ENCODE results near the gene SYCE1L. TPM values are rescaled to one million over a fixed set of nuclear protein-coding genes. Genes with fewer than 3 reads are reported as not detected.
"Not testable (repeated sequence)": the region's sequence is repeated elsewhere in the genome, so short reads cannot be mapped to it uniquely, and the experiment has no call there.

Gene SYCE1L
- total RNA-seq, 1 experiment from 2014 or later, result 0.52 TPM

DNA sequence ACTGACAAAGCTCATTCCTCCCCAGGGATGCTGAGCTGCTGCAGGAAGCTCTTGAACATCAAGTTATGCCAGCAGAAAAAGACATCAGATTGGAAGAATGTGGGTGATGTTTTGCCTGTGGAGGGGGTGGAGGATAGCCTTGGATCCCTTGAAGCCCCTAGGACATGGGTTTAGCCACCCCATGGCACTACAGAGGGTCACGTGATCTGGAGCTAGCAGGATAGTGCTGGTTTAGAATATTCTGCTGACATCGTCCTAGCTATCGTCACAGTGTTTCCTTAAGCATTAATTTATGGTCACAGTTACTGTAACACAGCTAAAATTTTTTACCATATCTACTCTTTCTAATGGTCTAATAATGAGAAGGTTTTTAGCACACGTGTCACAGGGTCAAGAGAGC lies 28.4 kb upstream of the SYCE1L start:
- H3K27me3 ChIP-seq (ENCODE audit: low read length), result no peaks in the 10 kb centered on the region
- H3K4me1 ChIP-seq (ENCODE audit: low read length), result no peaks in the 10 kb centered on the region
- no peak overlapping the region for H3K27ac ChIP-seq (ENCODE audit: low read length)
- H3K79me2 ChIP-seq (ENCODE audit: low read length), result no peaks in the 10 kb centered on the region
- no peaks in the 10 kb centered on the region for H3K9me3 ChIP-seq (ENCODE audit: low read length)
- no peak overlapping the region for H3K4me3 ChIP-seq (ENCODE audit: low read length)
- no peak overlapping the region for H3K9ac ChIP-seq (ENCODE audit: low read length)
- no peak for DNase-seq
- H3K36me3 ChIP-seq (ENCODE audit: insufficient read depth, low read length), result no peaks in the 10 kb centered on the region
- H2AFZ ChIP-seq (ENCODE audit: low read length), result no peak overlapping the region
- no peaks in the 10 kb centered on the region for H3K9me2 ChIP-seq (replicated peaks; ENCODE audit: insufficient read depth, low read length)
- no peaks in the 10 kb centered on the region for H4K20me1 ChIP-seq (ENCODE audit: insufficient read depth, low read depth, low read length)
- H3K4me2 ChIP-seq (ENCODE audit: low read depth, low read length, poor library complexity, severe bottlenecking), result no peak overlapping the region

- Histone ChIP-seq H2AFZ (ENCODE audit: low read length) (no peak overlapping the region), H3K27ac (ENCODE audit: low read length) (no peak overlapping the region), H3K9me3 (ENCODE audit: low read length) (no peaks in the 10 kb centered on the region), H3K36me3 (ENCODE audit: insufficient read depth, low read length) (no peaks in the 10 kb centered on the region), H3K4me2 (ENCODE audit: low read depth, low read length, poor library complexity, severe bottlenecking) (no peak overlapping the region), H3K9me2 (replicated peaks; ENCODE audit: insufficient read depth, low read length) (no peaks in the 10 kb centered on the region), H4K20me1 (ENCODE audit: insufficient read depth, low read depth, low read length) (no peaks in the 10 kb centered on the region), H3K4me1 (ENCODE audit: low read length) (no peaks in the 10 kb centered on the region), H3K79me2 (ENCODE audit: low read length) (no peaks in the 10 kb centered on the region), H3K27me3 (ENCODE audit: low read length) (no peaks in the 10 kb centered on the region), H3K9ac (ENCODE audit: low read length) (no peak overlapping the region), H3K4me3 (ENCODE audit: low read length) (no peak overlapping the region)
- DNase-seq, result peak; percentile 86
These were observed 27.2 kb upstream of the SYCE1L start for GRCh38 chr16:77171745-77172635.

GRCh38 chr16:77172951-77173350 lies 26.3 kb upstream of the SYCE1L start:
- Histone ChIP-seq H3K9me2 (replicated peaks; ENCODE audit: insufficient read depth, low read length) (no peaks in the 10 kb centered on the region), H3K9ac (ENCODE audit: low read length) (no peak overlapping the region), H3K9me3 (ENCODE audit: low read length) (no peaks in the 10 kb centered on the region), H3K4me3 (ENCODE audit: low read length) (no peak overlapping the region), H3K27ac (ENCODE audit: low read length) (no peak overlapping the region), H4K20me1 (ENCODE audit: insufficient read depth, low read depth, low read length) (no peaks in the 10 kb centered on the region), H3K79me2 (ENCODE audit: low read length) (no peaks in the 10 kb centered on the region), H3K4me2 (ENCODE audit: low read depth, low read length, poor library complexity, severe bottlenecking) (no peak overlapping the region), H3K4me1 (ENCODE audit: low read length) (no peaks in the 10 kb centered on the region), H3K27me3 (ENCODE audit: low read length) (no peaks in the 10 kb centered on the region), H3K36me3 (ENCODE audit: insufficient read depth, low read length) (no peaks in the 10 kb centered on the region), H2AFZ (ENCODE audit: low read length) (no peak overlapping the region)
- DNase-seq, result no peak

DNA sequence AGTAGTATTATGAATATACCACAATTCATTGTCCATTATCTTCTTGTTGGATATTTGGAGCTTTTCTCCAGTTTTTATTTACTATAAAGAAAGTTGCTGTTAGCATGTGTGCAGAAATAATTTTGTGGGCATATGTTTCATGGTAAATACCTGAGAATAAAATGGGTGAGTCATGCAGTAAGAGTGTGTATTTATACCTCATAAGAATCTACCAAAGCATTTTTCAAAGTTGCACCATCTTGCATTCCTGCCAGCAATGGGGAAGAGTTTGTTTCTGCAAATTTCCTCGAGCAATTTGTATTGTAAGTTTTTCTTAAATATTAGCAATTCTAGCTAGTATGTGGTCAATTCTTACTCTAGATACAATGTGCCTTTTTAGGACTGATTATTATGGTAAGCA lies 16.1 kb upstream of the SYCE1L start:
- DNase-seq, result no peak
- peaks cover 2% of the 10 kb centered on the region; the same call in 1 of the 2 replicates for H3K27me3 ChIP-seq (ENCODE audit: low read length)
- no peak overlapping the region for H2AFZ ChIP-seq (ENCODE audit: low read length)

GRCh38 chr16:77186298-77186697 lies 12.9 kb upstream of the SYCE1L start:
- H3K79me2 ChIP-seq (ENCODE audit: low read length); H3K4me3 ChIP-seq (ENCODE audit: low read length); H3K9ac ChIP-seq (ENCODE audit: low read length); H3K4me1 ChIP-seq (ENCODE audit: low read length); H3K4me2 ChIP-seq (ENCODE audit: low read depth, low read length, poor library complexity, severe bottlenecking); H3K27me3 ChIP-seq (ENCODE audit: low read length); H3K9me2 ChIP-seq (replicated peaks; ENCODE audit: insufficient read depth, low read length); H3K36me3 ChIP-seq (ENCODE audit: insufficient read depth, low read length); H3K27ac ChIP-seq (ENCODE audit: low read length); H4K20me1 ChIP-seq (ENCODE audit: insufficient read depth, low read depth, low read length); H3K9me3 ChIP-seq (ENCODE audit: low read length); DNase-seq; H2AFZ ChIP-seq (ENCODE audit: low read length): not testable (repeated sequence)

More for the DNA sequence above, 16.1 kb upstream of the SYCE1L start:
- Histone ChIP-seq H4K20me1 (ENCODE audit: insufficient read depth, low read depth, low read length) (no peaks in the 10 kb centered on the region), H3K36me3 (ENCODE audit: insufficient read depth, low read length) (no peaks in the 10 kb centered on the region), H3K27ac (ENCODE audit: low read length) (no peak overlapping the region), H3K4me3 (ENCODE audit: low read length) (no peak overlapping the region), H3K4me1 (ENCODE audit: low read length) (no peaks in the 10 kb centered on the region), H3K9me3 (ENCODE audit: low read length) (no peaks in the 10 kb centered on the region), H3K79me2 (ENCODE audit: low read length) (no peaks in the 10 kb centered on the region), H3K9ac (ENCODE audit: low read length) (no peak overlapping the region), H3K4me2 (ENCODE audit: low read depth, low read length, poor library complexity, severe bottlenecking) (no peak overlapping the region), H3K9me2 (replicated peaks; ENCODE audit: insufficient read depth, low read length) (no peaks in the 10 kb centered on the region)

DNA sequence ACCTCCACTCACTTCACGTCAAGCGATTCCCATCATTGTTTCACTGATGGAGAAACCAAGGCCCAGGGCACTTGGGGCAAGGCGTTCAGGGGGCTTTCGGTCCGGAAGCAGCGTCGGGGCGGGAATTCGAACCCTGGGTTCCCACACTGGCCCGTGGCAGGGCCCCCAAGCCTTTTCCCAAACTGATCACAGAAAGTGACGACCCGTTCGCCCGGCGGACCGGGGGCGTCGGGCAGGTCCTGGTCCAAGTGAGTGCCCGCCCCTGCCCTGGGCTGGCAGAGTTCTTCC lies 9.1 kb upstream of the SYCE1L start:
- Histone ChIP-seq H3K27me3 (ENCODE audit: low read length) (no peaks in the 10 kb centered on the region), H4K20me1 (ENCODE audit: insufficient read depth, low read depth, low read length) (0 out of 2 replicates have a peak, but pooled peaks cover 6% of the 10 kb centered on the region), H3K9ac (ENCODE audit: low read length) (peak overlapping the region; percentile 93), H3K9me2 (replicated peaks; ENCODE audit: insufficient read depth, low read length) (no peaks in the 10 kb centered on the region), H3K27ac (ENCODE audit: low read length) (peak overlapping the region; percentile 17; the same call in 1 of the 2 replicates), H3K36me3 (ENCODE audit: insufficient read depth, low read length) (0 out of 2 replicates have a peak, but pooled peaks cover 7% of the 10 kb centered on the region), H3K4me1 (ENCODE audit: low read length) (peaks cover 10% of the 10 kb centered on the region), H3K4me3 (ENCODE audit: low read length) (peak overlapping the region; percentile 88), H3K9me3 (ENCODE audit: low read length) (no peaks in the 10 kb centered on the region), H3K4me2 (ENCODE audit: low read depth, low read length, poor library complexity, severe bottlenecking) (peak overlapping the region; percentile 93), H2AFZ (ENCODE audit: low read length) (peak overlapping the region; percentile 95), H3K79me2 (ENCODE audit: low read length) (peaks cover 32% of the 10 kb centered on the region)
- DNase-seq, result no peak

DNA sequence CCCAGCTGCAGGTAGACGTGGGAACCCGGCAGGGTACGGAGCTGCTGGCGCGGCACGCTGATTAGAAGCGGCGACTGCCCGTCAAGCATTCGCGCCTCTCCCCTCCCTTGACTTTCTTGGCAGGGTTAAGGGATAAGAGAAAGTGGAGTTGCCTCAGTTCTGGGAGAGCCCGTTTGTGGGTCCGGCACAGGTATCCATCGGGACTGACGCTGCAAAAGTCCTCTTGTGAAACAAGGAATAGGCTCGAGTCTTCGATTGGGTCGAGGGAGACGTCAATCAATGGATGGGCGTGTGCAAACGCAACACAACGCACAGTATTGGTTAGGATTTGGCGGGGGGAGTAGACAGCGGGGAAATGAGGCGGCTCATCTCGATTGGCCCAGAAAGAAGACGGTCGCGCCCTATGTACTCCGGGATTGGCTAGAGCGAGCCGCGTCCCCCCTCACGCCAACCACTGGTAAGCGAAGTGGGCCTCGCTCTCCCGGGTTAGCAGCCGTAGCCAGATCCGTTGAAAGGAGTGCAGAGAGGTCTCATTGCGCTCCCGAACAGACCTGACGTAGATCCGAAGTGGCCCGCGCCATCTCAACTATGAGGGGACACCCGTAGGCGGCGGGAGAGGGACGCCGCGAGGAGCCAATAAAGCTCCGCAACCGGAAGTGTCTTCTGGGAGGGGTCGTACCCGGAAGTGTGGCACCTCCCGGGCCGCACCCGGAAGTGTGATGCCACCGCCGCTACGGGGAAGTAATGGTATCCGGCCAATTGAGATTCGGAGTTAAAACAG lies 8.5 kb upstream of the SYCE1L start, which contains the start of gene MON1B:
Gene MON1B (plus strand): TSS at position 713 of the 781 bp plus-strand sequence. CDS start 296 bp downstream, outside the sequence.
- no peaks in the 10 kb centered on the region for H3K9me3 ChIP-seq (ENCODE audit: low read length)
- H3K79me2 ChIP-seq (ENCODE audit: low read length), result peaks cover 32% of the 10 kb centered on the region
- H2AFZ ChIP-seq (ENCODE audit: low read length), result peak within 1 kb of the TSS; percentile 95
- 0 out of 2 replicates have a peak, but pooled peaks cover 7% of the 10 kb centered on the region for H3K36me3 ChIP-seq (ENCODE audit: insufficient read depth, low read length)
- no peaks in the 10 kb centered on the region for H3K9me2 ChIP-seq (replicated peaks; ENCODE audit: insufficient read depth, low read length)
- H3K4me2 ChIP-seq (ENCODE audit: low read depth, low read length, poor library complexity, severe bottlenecking), result peak within 1 kb of the TSS; percentile 93
- peak; percentile 98 for DNase-seq
- peak within 1 kb of the TSS; percentile 93 for H3K9ac ChIP-seq (ENCODE audit: low read length)
- peak within 1 kb of the TSS; percentile 88 for H3K4me3 ChIP-seq (ENCODE audit: low read length)
- H4K20me1 ChIP-seq (ENCODE audit: insufficient read depth, low read depth, low read length), result 0 out of 2 replicates have a peak, but pooled peaks cover 6% of the 10 kb centered on the region
- H3K27ac ChIP-seq (ENCODE audit: low read length), result peak within 1 kb of the TSS; percentile 90
- peaks cover 10% of the 10 kb centered on the region for H3K4me1 ChIP-seq (ENCODE audit: low read length)
- H3K27me3 ChIP-seq (ENCODE audit: low read length), result no peaks in the 10 kb centered on the region

All from Karpas-422 (cell line).